IMR-90 (cell line): ENCODE measurements around the gene RUNX2. TPM values are rescaled to one million over a fixed set of nuclear protein-coding genes. Genes with fewer than 3 reads are reported as not detected.

Source experiments
- ATAC-seq: fragments of 200-7000 bp; cut with Tn5 transposase; 2 replicates; pipeline ENCODE4 v1.9.1; 2020; ENCODE audit warnings: low read depth, mild to moderate bottlenecking, moderate library complexity
- BruUV-seq: library from RNA; stranded (reverse); fragments of 400-500 nt; replicated peaks from 2 replicates; lab custom pipeline; 2021; lab: Mats Ljungman, UMichigan
- CTCF ChIA-PET: fragments of 300-600 bp; formaldehyde crosslinking; extraction: SDS; loops from one replicate; lab custom pipeline; 2021; ENCODE audit warnings: antibody characterized with exemption; lab: Yijun Ruan, JAX
- POLR2A ChIA-PET: fragments of 300-600 bp; sonication (Branson Sonifier 250); formaldehyde crosslinking; loops from one replicate; lab custom pipeline; 2022; ENCODE audit warnings: antibody characterized with exemption; ENCODE audit not compliant: unreplicated experiment; lab: Charles Lee
- DNase-seq: peaks from one replicate; pipeline ENCODE4 v3.0.0; 2013
- H2AFZ ChIP-seq: replicated peaks from 2 replicates; pipeline ENCODE3; 2013; ENCODE audit warnings: low read length, mild to moderate bottlenecking; ENCODE audit not compliant: poor library complexity
- H2AK5ac ChIP-seq: 2 replicates; pipeline ENCODE4 v1.6.1; 2013; ENCODE audit warnings: low read depth, low read length, inconsistent platforms
- H2AK9ac ChIP-seq: replicated peaks from 2 replicates; pipeline ENCODE3; 2013; ENCODE audit warnings: mild to moderate bottlenecking, low read depth, low read length, moderate library complexity; ENCODE audit not compliant: poor library complexity
- H2BK120ac ChIP-seq: 2 replicates; pipeline ENCODE4 v1.6.1; 2013; ENCODE audit warnings: low read depth, low read length, inconsistent platforms
- H2BK15ac ChIP-seq: 3 replicates; pipeline ENCODE4 v1.6.1; 2013; ENCODE audit warnings: low read depth, low read length, inconsistent platforms
- H2BK20ac ChIP-seq: 2 replicates; pipeline ENCODE4 v1.6.1; 2013; ENCODE audit warnings: low read depth, mild to moderate bottlenecking, inconsistent platforms, low read length, moderate library complexity
- H2BK5ac ChIP-seq: 2 replicates; pipeline ENCODE4 v1.6.1; 2013; ENCODE audit warnings: mild to moderate bottlenecking, low read depth, low read length, inconsistent platforms; ENCODE audit not compliant: poor library complexity, severe bottlenecking
- H3K14ac ChIP-seq: replicated peaks from 2 replicates; pipeline ENCODE4 v1.6.1; 2013; ENCODE audit warnings: low read depth, low read length, inconsistent platforms
- H3K18ac ChIP-seq: 2 replicates; pipeline ENCODE4 v1.6.1; 2013; ENCODE audit warnings: low read depth, low read length, control low read depth
- H3K23ac ChIP-seq: 2 replicates; pipeline ENCODE4 v1.6.1; 2013; ENCODE audit warnings: low read depth, low read length, inconsistent platforms
- H3K27ac ChIP-seq: 2 replicates; pipeline ENCODE4 v1.5.1; 2013; ENCODE audit warnings: mild to moderate bottlenecking, control low read depth, low read length; ENCODE audit not compliant: insufficient read depth
- H3K27me3 ChIP-seq: 2 replicates; pipeline ENCODE4 v1.6.1; 2013; ENCODE audit warnings: low read length; ENCODE audit not compliant: control insufficient read depth, insufficient read depth
- H3K36me3 ChIP-seq: 2 replicates; pipeline ENCODE4 v1.6.1; 2013; ENCODE audit warnings: low read length, mixed read lengths; ENCODE audit not compliant: control insufficient read depth, insufficient read depth
- H3K4ac ChIP-seq: 2 replicates; pipeline ENCODE4 v1.6.1; 2013; ENCODE audit warnings: low read depth, low read length, inconsistent platforms
- H3K4me1 ChIP-seq: 2 replicates; pipeline ENCODE4 v1.6.1; 2013; ENCODE audit warnings: low read length, mixed read lengths; ENCODE audit not compliant: control insufficient read depth, insufficient read depth
- H3K4me2 ChIP-seq: 2 replicates; pipeline ENCODE4 v1.6.1; 2013; ENCODE audit warnings: low read depth, mild to moderate bottlenecking, control low read depth, low read length, moderate library complexity
- H3K4me3 ChIP-seq: 2 replicates; pipeline ENCODE4 v1.5.1; 2013; ENCODE audit warnings: low read depth, mild to moderate bottlenecking, control low read depth, low read length, moderate library complexity; ENCODE audit not compliant: insufficient read depth
- H3K56ac ChIP-seq: 2 replicates; pipeline ENCODE4 v1.6.1; 2013; ENCODE audit warnings: low read length, inconsistent platforms; ENCODE audit not compliant: insufficient read depth; ENCODE audit errors: extremely low read depth
- H3K79me1 ChIP-seq, 2 experiments: 2 replicates each; pipeline ENCODE4 v1.6.1; 2013; ENCODE audit warnings: low read length in 2 of 2, inconsistent platforms in 1 of 2, low read depth in 1 of 2
- H3K9ac ChIP-seq: 2 replicates; pipeline ENCODE4 v1.6.1; 2013; ENCODE audit warnings: low read depth, low read length, control low read depth
- H3K9me1 ChIP-seq: 2 replicates; pipeline ENCODE4 v1.6.1; 2013; ENCODE audit warnings: low read length, inconsistent platforms; ENCODE audit not compliant: insufficient read depth
- H3K9me3 ChIP-seq: 2 replicates; pipeline ENCODE4 v1.6.1; 2013; ENCODE audit warnings: low read length; ENCODE audit not compliant: control insufficient read depth, insufficient read depth
- H4K20me1 ChIP-seq: 2 replicates; pipeline ENCODE4 v1.6.1; 2013; ENCODE audit warnings: low read length, inconsistent platforms; ENCODE audit not compliant: insufficient read depth
- H4K5ac ChIP-seq: 2 replicates; pipeline ENCODE4 v1.6.1; 2013; ENCODE audit warnings: mild to moderate bottlenecking, low read depth, low read length, control low read depth
- H4K8ac ChIP-seq, 2 experiments: 2 replicates each; pipeline ENCODE4 v1.6.1; 2013; ENCODE audit warnings: low read depth in 2 of 2, low read length in 2 of 2, control low read depth in 1 of 2, inconsistent platforms in 1 of 2
- H4K91ac ChIP-seq: 2 replicates; pipeline ENCODE4 v1.6.1; 2013; ENCODE audit warnings: low read depth, low read length, inconsistent platforms; ENCODE audit not compliant: insufficient read depth
- BHLHE40 ChIP-seq: fragments of 150-350 bp; IDR thresholded peaks from 2 replicates; pipeline ENCODE4 v1.6.1; 2016; ENCODE audit warnings: mild to moderate bottlenecking, low read depth, low read length
- CEBPB ChIP-seq: IDR thresholded peaks from 2 replicates; pipeline ENCODE4 v1.6.1; 2012; ENCODE audit warnings: low read depth, low read length, improper control_type of control experiment
- MAFK ChIP-seq: IDR thresholded peaks from 2 replicates; pipeline ENCODE4 v1.6.1; 2012; ENCODE audit warnings: low read depth, low read length, improper control_type of control experiment
- MAZ ChIP-seq: IDR thresholded peaks from 2 replicates; pipeline ENCODE4 v1.6.1; 2012; ENCODE audit warnings: low read depth, mild to moderate bottlenecking, low read length, improper control_type of control experiment, moderate library complexity, borderline replicate concordance
- MXI1 ChIP-seq: IDR thresholded peaks from 2 replicates; pipeline ENCODE4 v1.6.1; 2012; ENCODE audit warnings: low read depth, mild to moderate bottlenecking, low read length, moderate library complexity, borderline replicate concordance
- NFE2L2 ChIP-seq: fragments of 150-350 bp; IDR thresholded peaks from 2 replicates; pipeline ENCODE4 v1.6.1; 2016; ENCODE audit warnings: low read depth, mild to moderate bottlenecking, low read length
- POLR2A ChIP-seq: IDR thresholded peaks from 2 replicates; pipeline ENCODE4 v1.6.1; 2012; ENCODE audit warnings: mild to moderate bottlenecking, low read depth, low read length
- RAD21 ChIP-seq: IDR thresholded peaks from 2 replicates; pipeline ENCODE4 v1.6.1; 2012; ENCODE audit warnings: low read length, improper control_type of control experiment
- SMC3 ChIP-seq: fragments of 150-350 bp; IDR thresholded peaks from 2 replicates; pipeline ENCODE4 v1.6.1; 2016; ENCODE audit warnings: low read depth, mild to moderate bottlenecking, antibody characterized with exemption, low read length, moderate library complexity
- dilution Hi-C: fragments of 300-500 bp; cut with HindIII; formaldehyde crosslinking; loops from one replicate; pipeline ENCODE4 v1.14.3; 2018; ENCODE audit warnings: low sequenced_read_pairs; ENCODE audit not compliant: unreplicated experiment
- in situ Hi-C: fragments of 300-500 bp; cut with MboI; formaldehyde crosslinking; loops from 3 replicates; pipeline ENCODE4 v1.14.3; 2019; ENCODE audit warnings: low sequenced_read_pairs, inconsistent platforms, mixed read lengths
- intact Hi-C: fragments of 100-400 bp; cut with micrococcal nuclease; formaldehyde crosslinking; loops from 2 replicates; pipeline ENCODE4 v1.10.0; 2022
- polyA plus RNA-seq, 3 experiments: library from polyadenylated mRNA; depleted of rRNA; stranded (reverse); fragments of >200 nt; gene quantifications; 2 replicates each; pipeline ENCODE4 v1.2.3, GENCODE V29; 2012; ENCODE audit warnings: low replicate concordance in 1 of 3
- total RNA-seq: library from RNA; depleted of rRNA; stranded (reverse); fragments of >200 nt; gene quantifications from 2 replicates; pipeline ENCODE4 v1.2.3, GENCODE V29; 2012
- TF ChIP-seq, protein P1 (sequence below): fragments of 150-350 bp; IDR thresholded peaks from 2 replicates; pipeline ENCODE4 v1.6.1; 2017; ENCODE audit warnings: mild to moderate bottlenecking, antibody characterized with exemption, low read length, low read depth
- TF ChIP-seq, protein P2 (sequence below): conservative IDR thresholded peaks from 2 replicates; pipeline ENCODE4 v1.5.1; 2012; ENCODE audit warnings: mild to moderate bottlenecking, low read depth, low read length, improper control_type of control experiment
- TF ChIP-seq, protein P3 (sequence below): fragments of 150-350 bp; IDR thresholded peaks from 2 replicates; pipeline ENCODE4 v1.6.1; 2016; ENCODE audit warnings: low read depth, mild to moderate bottlenecking, low read length, moderate library complexity, borderline replicate concordance

The RUNX2 gene
- total and polyA plus RNA-seq, 2 of the 4 experiments (the other 2 are of a cell fraction), result 2.3 to 4.7 TPM

DNA sequence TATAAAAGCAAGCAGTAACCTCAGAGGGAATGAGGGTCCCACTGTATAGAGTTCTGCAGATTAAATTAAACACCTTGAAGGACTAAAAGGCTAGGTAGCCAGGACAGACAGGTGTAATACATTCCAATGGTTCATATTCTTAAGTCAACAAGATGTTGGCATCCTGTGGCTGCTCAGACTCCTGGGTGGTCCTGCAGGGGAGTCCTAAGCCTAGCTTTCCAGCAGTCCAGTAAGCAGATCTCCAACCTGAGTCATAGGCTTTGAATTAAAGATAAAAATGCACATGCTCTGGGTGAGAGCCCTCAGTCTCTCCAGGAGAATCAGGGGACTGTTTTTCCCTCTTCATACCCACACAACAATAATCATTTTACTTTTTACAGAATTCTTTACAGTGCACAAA is 356.9 kb downstream of the RUNX2 start:
- H3K27ac ChIP-seq, result no peak overlapping the region
- no peak overlapping the region for H4K8ac ChIP-seq
- no peak overlapping the region for H4K91ac ChIP-seq
- in situ Hi-C loops (no loop called here), intact Hi-C loops (no loop called here), dilution Hi-C loops (no loop called here)
- no peak overlapping the region for H2BK20ac ChIP-seq
- H4K20me1 ChIP-seq, result no peaks in the 10 kb centered on the region
- H3K4ac ChIP-seq, result no peak overlapping the region
- H3K9me3 ChIP-seq, result peaks cover 5% of the 10 kb centered on the region
- no peak overlapping the region for H2BK120ac ChIP-seq
- ChIA-PET POLR2A (no interaction called here), CTCF (no interaction called here)
- no peaks in the 10 kb centered on the region for H3K27me3 ChIP-seq
- H3K4me3 ChIP-seq, result no peak overlapping the region
- H4K5ac ChIP-seq, result no peak overlapping the region
- no peaks in the 10 kb centered on the region for H3K79me1 ChIP-seq
- H2BK15ac ChIP-seq, result no peak overlapping the region
- BruUV-seq, result no TSS peak
- no peaks in the 10 kb centered on the region for H3K9me1 ChIP-seq
- no peaks in the 10 kb centered on the region; the same call in 1 of the 2 replicates for H3K4me1 ChIP-seq
- no peak for ATAC-seq
- no peak overlapping the region for H3K23ac ChIP-seq
- no peak overlapping the region for H3K9ac ChIP-seq
- DNase-seq, result no peak
- H2AK9ac ChIP-seq, result no peak overlapping the region
- H3K56ac ChIP-seq, result no peak overlapping the region
- H3K14ac ChIP-seq, result no peak overlapping the region
- H2AFZ ChIP-seq, result no peak overlapping the region
- H2BK5ac ChIP-seq, result no peak overlapping the region
- TF ChIP-seq MXI1, result no peak
- TF ChIP-seq, protein P1, sequence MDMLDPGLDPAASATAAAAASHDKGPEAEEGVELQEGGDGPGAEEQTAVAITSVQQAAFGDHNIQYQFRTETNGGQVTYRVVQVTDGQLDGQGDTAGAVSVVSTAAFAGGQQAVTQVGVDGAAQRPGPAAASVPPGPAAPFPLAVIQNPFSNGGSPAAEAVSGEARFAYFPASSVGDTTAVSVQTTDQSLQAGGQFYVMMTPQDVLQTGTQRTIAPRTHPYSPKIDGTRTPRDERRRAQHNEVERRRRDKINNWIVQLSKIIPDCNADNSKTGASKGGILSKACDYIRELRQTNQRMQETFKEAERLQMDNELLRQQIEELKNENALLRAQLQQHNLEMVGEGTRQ, result no peak
- TF ChIP-seq MAZ, result no peak
- no peak for TF ChIP-seq BHLHE40
- TF ChIP-seq, protein P2, sequence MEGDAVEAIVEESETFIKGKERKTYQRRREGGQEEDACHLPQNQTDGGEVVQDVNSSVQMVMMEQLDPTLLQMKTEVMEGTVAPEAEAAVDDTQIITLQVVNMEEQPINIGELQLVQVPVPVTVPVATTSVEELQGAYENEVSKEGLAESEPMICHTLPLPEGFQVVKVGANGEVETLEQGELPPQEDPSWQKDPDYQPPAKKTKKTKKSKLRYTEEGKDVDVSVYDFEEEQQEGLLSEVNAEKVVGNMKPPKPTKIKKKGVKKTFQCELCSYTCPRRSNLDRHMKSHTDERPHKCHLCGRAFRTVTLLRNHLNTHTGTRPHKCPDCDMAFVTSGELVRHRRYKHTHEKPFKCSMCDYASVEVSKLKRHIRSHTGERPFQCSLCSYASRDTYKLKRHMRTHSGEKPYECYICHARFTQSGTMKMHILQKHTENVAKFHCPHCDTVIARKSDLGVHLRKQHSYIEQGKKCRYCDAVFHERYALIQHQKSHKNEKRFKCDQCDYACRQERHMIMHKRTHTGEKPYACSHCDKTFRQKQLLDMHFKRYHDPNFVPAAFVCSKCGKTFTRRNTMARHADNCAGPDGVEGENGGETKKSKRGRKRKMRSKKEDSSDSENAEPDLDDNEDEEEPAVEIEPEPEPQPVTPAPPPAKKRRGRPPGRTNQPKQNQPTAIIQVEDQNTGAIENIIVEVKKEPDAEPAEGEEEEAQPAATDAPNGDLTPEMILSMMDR, result no peak
- TF ChIP-seq, protein P3, sequence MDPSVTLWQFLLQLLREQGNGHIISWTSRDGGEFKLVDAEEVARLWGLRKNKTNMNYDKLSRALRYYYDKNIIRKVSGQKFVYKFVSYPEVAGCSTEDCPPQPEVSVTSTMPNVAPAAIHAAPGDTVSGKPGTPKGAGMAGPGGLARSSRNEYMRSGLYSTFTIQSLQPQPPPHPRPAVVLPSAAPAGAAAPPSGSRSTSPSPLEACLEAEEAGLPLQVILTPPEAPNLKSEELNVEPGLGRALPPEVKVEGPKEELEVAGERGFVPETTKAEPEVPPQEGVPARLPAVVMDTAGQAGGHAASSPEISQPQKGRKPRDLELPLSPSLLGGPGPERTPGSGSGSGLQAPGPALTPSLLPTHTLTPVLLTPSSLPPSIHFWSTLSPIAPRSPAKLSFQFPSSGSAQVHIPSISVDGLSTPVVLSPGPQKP, result no peak
- TF ChIP-seq RAD21, result no peak
- TF ChIP-seq SMC3, result no peak
- no peak for TF ChIP-seq POLR2A
- TF ChIP-seq CEBPB, result no peak
- TF ChIP-seq NFE2L2, result no peak
- no peak for TF ChIP-seq MAFK
- H3K36me3 ChIP-seq, result no peaks in the 10 kb centered on the region
- H3K4me2 ChIP-seq, result no peak overlapping the region
- H3K18ac ChIP-seq, result no peak overlapping the region
- H2AK5ac ChIP-seq, result no peak overlapping the region
